Measurements from ENCODE around the gene ARHGAP21. TPM values are rescaled to one million over a fixed set of nuclear protein-coding genes. Genes with fewer than 3 reads are reported as not detected.

The ARHGAP21 gene
- total and polyA plus RNA-seq, 9 of the 15 experiments (the other 6 are each of a cell fraction or from before 2014, with no cell fraction given): 13.6 to 145 (median 60.8) TPM

- TF ChIP-seq ZNF280B (CRISPR knock-in tag; IDR thresholded peaks at IDR 0.05) (no peak), ZSCAN32 (CRISPR knock-in tag; IDR thresholded peaks at IDR 0.05) (peak; percentile 41; the same call in 1 of the 2 replicates), ZNF431 (CRISPR knock-in tag; IDR thresholded peaks at IDR 0.05) (no peak), E4F1 (CRISPR knock-in tag; IDR thresholded peaks at IDR 0.05; ENCODE audit: borderline replicate concordance) (no peak)
Observed at GRCh38 chr10:24750695-24751094, 27.0 kb upstream of the ARHGAP21 start (continued).

GRCh38 chr10:24748214-24748613, 24.5 kb upstream of the ARHGAP21 start:
- Histone ChIP-seq H3K27me3 (ENCODE audit: control insufficient read depth in 2 of 2, insufficient read depth in 2 of 2, low read length in 2 of 2) (no peaks in the 10 kb centered on the region), H3K27ac (ENCODE audit: extremely low read depth, low read depth, low read length) (no peak overlapping the region), H3K9me3 (replicated peaks; ENCODE audit: control insufficient read depth, insufficient read depth, low read depth, low read length) (no peaks in the 10 kb centered on the region), H3K79me2 (ENCODE audit: control insufficient read depth, insufficient read depth, low read length) (no peaks in the 10 kb centered on the region), H3K4me3 (no peak overlapping the region), H3K4me2 (ENCODE audit: insufficient read depth, low read length) (no peak overlapping the region), H3K36me3 (ENCODE audit: control insufficient read depth, insufficient read depth, low read length) (no peaks in the 10 kb centered on the region), H2AFZ (ENCODE audit: low read depth, low read length) (no peak overlapping the region), H4K20me1 (replicated peaks; ENCODE audit: control insufficient read depth, insufficient read depth, low read length) (no peaks in the 10 kb centered on the region), H3K4me1 (replicated peaks in 1 of 2; ENCODE audit: control insufficient read depth in 2 of 2, insufficient read depth in 2 of 2, low read length in 2 of 2) (no peaks in the 10 kb centered on the region; a peak in 1 of 5 replicates), H3K9ac (ENCODE audit: insufficient read depth in 1 of 2, low read depth in 2 of 2, low read length in 2 of 2) (no peak overlapping the region), H3K9me1 (ENCODE audit: control insufficient read depth, insufficient read depth, low read length) (no peaks in the 10 kb centered on the region)
- intact Hi-C loops (cut with micrococcal nuclease): no loop called here
- FAIRE-seq (no peak), ATAC-seq (no peak), DNase-seq (ENCODE audit: extremely low read depth in 1 of 4, low spot score in 3 of 4) (no peak)
- BruUV-seq (replicated peaks): no TSS peak
- POLR2A ChIA-PET: interaction anchor here (0.6 kb wide), 1 partner anchor 136 kb away, joined by 3 read pairs; no protein-coding TSS in a partner anchor
- peak; percentile 63 to 66; a peak in 2 of 4 replicates for TF ChIP-seq KDM1A (IDR thresholded peaks at IDR 0.05)
- TF ChIP-seq RCOR1 (IDR thresholded peaks at IDR 0.05; ENCODE audit: borderline replicate concordance in 1 of 2, low read depth in 2 of 2, low read length in 2 of 2): peak in 1 of 2 experiments; percentile 53; a peak in 1 of 4 replicates
- TF ChIP-seq CBFA2T3 (IDR thresholded peaks at IDR 0.05): peak; percentile 45; the same call in 1 of the 2 replicates
- no peak for TF ChIP-seq TRIM24 (IDR thresholded peaks at IDR 0.05)
- CTCF ChIA-PET (ENCODE audit: low intra/inter-chr PET ratio): no interaction called here
- in situ Hi-C loops (cut with MboI): no loop called here
- WGBS (ENCODE audit: insufficient coverage, low coverage, missing lambda C conversion rate): 31% methylated on average over 4 of the region's 4 CpGs
